Measurements from ENCODE around the gene TMEM63A. TPM values are rescaled to one million over a fixed set of nuclear protein-coding genes. Genes with fewer than 3 reads are reported as not detected.

The TMEM63A gene
- total and polyA plus RNA-seq, 2 of the 13 experiments (the other 11 are each of a cell fraction or from before 2014, with no cell fraction given) = 23.9 to 53.3 TPM

DNA sequence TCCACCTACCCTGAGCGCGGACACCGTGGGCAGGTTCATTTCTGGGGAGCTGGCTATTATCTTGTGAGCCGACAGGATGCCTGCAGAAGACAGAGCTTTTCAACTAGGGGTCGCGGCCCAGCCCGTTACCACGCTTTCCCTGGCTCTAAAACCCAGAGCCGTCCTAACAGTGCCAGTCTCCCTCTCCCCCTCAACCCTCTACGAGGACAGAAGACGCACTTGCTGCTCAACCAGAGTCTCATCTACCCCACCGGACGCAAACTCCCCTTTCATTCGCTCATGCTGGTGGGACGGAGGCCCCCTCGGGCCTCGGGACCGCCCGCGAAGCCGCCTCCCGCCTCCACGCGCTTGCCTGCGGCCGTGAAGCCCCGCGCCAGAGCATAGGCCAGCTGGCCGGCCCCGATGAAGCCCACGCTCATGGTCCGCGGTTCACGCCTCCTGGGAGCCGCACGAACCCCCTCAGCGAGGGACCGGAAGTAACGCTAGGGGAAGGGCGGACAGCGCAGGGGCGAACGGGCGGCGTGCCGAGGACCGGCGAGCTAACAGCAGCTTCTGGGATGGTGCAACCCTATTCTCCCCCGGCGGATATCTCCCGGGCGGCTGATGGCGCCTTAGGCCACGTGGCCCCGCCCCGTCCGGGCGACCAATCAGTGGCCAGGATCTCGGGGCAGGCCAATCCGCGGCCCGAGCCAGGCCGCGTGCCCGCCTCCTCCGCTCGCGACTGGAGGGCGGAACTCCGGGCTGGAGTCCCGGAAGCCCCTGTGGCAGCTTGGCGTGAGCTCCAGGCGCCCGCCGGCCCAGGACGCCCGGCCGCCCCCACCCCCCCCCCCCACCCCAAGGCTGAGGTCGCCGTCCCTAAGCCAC, 41.7 kb upstream of the TMEM63A start, which contains the start of gene PYCR2 (continued):
- TF ChIP-seq, protein P1, sequence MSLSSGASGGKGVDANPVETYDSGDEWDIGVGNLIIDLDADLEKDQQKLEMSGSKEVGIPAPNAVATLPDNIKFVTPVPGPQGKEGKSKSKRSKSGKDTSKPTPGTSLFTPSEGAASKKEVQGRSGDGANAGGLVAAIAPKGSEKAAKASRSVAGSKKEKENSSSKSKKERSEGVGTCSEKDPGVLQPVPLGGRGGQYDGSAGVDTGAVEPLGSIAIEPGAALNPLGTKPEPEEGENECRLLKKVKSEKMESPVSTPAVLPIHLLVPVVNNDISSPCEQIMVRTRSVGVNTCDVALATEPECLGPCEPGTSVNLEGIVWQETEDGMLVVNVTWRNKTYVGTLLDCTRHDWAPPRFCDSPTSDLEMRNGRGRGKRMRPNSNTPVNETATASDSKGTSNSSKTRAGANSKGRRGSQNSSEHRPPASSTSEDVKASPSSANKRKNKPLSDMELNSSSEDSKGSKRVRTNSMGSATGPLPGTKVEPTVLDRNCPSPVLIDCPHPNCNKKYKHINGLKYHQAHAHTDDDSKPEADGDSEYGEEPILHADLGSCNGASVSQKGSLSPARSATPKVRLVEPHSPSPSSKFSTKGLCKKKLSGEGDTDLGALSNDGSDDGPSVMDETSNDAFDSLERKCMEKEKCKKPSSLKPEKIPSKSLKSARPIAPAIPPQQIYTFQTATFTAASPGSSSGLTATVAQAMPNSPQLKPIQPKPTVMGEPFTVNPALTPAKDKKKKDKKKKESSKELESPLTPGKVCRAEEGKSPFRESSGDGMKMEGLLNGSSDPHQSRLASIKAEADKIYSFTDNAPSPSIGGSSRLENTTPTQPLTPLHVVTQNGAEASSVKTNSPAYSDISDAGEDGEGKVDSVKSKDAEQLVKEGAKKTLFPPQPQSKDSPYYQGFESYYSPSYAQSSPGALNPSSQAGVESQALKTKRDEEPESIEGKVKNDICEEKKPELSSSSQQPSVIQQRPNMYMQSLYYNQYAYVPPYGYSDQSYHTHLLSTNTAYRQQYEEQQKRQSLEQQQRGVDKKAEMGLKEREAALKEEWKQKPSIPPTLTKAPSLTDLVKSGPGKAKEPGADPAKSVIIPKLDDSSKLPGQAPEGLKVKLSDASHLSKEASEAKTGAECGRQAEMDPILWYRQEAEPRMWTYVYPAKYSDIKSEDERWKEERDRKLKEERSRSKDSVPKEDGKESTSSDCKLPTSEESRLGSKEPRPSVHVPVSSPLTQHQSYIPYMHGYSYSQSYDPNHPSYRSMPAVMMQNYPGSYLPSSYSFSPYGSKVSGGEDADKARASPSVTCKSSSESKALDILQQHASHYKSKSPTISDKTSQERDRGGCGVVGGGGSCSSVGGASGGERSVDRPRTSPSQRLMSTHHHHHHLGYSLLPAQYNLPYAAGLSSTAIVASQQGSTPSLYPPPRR (CRISPR knock-in tag; IDR thresholded peaks at IDR 0.05; ENCODE audit: borderline replicate concordance) = peak; percentile 32; the same call in 1 of the 2 replicates
- no peak for TF ChIP-seq ZNF577 (CRISPR knock-in tag; IDR thresholded peaks at IDR 0.05; ENCODE audit: borderline replicate concordance, low read depth)
- no peak for TF ChIP-seq HMG20B (CRISPR knock-in tag; conservative IDR thresholded peaks at IDR 0.05)
- no peak for TF ChIP-seq ZNF101 (CRISPR knock-in tag; IDR thresholded peaks at IDR 0.05; ENCODE audit: borderline replicate concordance, low read depth)
- TF ChIP-seq, protein P2, sequence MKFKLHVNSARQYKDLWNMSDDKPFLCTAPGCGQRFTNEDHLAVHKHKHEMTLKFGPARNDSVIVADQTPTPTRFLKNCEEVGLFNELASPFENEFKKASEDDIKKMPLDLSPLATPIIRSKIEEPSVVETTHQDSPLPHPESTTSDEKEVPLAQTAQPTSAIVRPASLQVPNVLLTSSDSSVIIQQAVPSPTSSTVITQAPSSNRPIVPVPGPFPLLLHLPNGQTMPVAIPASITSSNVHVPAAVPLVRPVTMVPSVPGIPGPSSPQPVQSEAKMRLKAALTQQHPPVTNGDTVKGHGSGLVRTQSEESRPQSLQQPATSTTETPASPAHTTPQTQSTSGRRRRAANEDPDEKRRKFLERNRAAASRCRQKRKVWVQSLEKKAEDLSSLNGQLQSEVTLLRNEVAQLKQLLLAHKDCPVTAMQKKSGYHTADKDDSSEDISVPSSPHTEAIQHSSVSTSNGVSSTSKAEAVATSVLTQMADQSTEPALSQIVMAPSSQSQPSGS (CRISPR knock-in tag; IDR thresholded peaks at IDR 0.05) = no peak
- 0 out of 2 replicates have a peak, but pooled peaks have one; percentile 22 for TF ChIP-seq ZNF557 (CRISPR knock-in tag; IDR thresholded peaks at IDR 0.05)
- TF ChIP-seq ZBTB3 (CRISPR knock-in tag; IDR thresholded peaks at IDR 0.05; ENCODE audit: borderline replicate concordance, low read depth) = no peak
- TF ChIP-seq ZKSCAN5 (CRISPR knock-in tag; IDR thresholded peaks at IDR 0.05) = no peak
- TF ChIP-seq CHCHD3 (CRISPR knock-in tag; IDR thresholded peaks at IDR 0.05) = peak; percentile 61; the same call in 1 of the 2 replicates
- no peak for TF ChIP-seq RAD21 (CRISPR knock-in tag; IDR thresholded peaks at IDR 0.05)
- TF ChIP-seq ZNF282 (IDR thresholded peaks at IDR 0.05; ENCODE audit: partially characterized antibody) = no peak
- TF ChIP-seq, protein P3, sequence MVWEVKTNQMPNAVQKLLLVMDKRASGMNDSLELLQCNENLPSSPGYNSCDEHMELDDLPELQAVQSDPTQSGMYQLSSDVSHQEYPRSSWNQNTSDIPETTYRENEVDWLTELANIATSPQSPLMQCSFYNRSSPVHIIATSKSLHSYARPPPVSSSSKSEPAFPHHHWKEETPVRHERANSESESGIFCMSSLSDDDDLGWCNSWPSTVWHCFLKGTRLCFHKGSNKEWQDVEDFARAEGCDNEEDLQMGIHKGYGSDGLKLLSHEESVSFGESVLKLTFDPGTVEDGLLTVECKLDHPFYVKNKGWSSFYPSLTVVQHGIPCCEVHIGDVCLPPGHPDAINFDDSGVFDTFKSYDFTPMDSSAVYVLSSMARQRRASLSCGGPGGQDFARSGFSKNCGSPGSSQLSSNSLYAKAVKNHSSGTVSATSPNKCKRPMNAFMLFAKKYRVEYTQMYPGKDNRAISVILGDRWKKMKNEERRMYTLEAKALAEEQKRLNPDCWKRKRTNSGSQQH (CRISPR knock-in tag; IDR thresholded peaks at IDR 0.05; ENCODE audit: low read depth) = no peak; the same call in 1 of the 2 replicates
- 0 out of 2 replicates have a peak, but pooled peaks have one; percentile 33 for TF ChIP-seq ZSCAN29 (CRISPR knock-in tag; conservative IDR thresholded peaks at IDR 0.05)
- TF ChIP-seq SNRNP70 (IDR thresholded peaks at IDR 0.05; ENCODE audit: low read depth, low read length) = no peak
- TF ChIP-seq CREB1 (IDR thresholded peaks at IDR 0.05) = peak; percentile 66
- TF ChIP-seq CREB1 (CRISPR knock-in tag; IDR thresholded peaks at IDR 0.05) = no peak
- peak; percentile 61; the same call in 1 of the 2 replicates for TF ChIP-seq KDM5B (CRISPR knock-in tag; IDR thresholded peaks at IDR 0.05; ENCODE audit: borderline replicate concordance)
- TF ChIP-seq AKAP8 (CRISPR knock-in tag; IDR thresholded peaks at IDR 0.05) = peak; percentile 60; the same call in 1 of the 2 replicates
- TF ChIP-seq NFATC3 (CRISPR knock-in tag; IDR thresholded peaks at IDR 0.05) = peak; percentile 85; the same call in 1 of the 2 replicates
- TF ChIP-seq ZNF781 (CRISPR knock-in tag; IDR thresholded peaks at IDR 0.05; ENCODE audit: borderline replicate concordance, not compliant biosample characterization) = no peak
- TF ChIP-seq SAP130 (CRISPR knock-in tag; IDR thresholded peaks at IDR 0.05; ENCODE audit: low read depth) = peak; percentile 92
- no peak for TF ChIP-seq RFX3 (CRISPR knock-in tag; IDR thresholded peaks at IDR 0.05)
- TF ChIP-seq RFXAP (CRISPR knock-in tag; IDR thresholded peaks at IDR 0.05; ENCODE audit: borderline replicate concordance) = no peak

All from HepG2 (cell line).